A204.1 (cell line): Measurements from ENCODE around the gene DOCK2.
"Not testable (repeated sequence)": the region's sequence is repeated elsewhere in the genome, so short reads cannot be mapped to it uniquely, and the experiment has no call there.

ENCODE experiments used
- FAIRE-seq: peaks from 2 replicates; lab custom pipeline; 2012; peaks lifted over from hg19 to GRCh38; lab: Jason Lieb, UNC

DOCK2 gene

DNA sequence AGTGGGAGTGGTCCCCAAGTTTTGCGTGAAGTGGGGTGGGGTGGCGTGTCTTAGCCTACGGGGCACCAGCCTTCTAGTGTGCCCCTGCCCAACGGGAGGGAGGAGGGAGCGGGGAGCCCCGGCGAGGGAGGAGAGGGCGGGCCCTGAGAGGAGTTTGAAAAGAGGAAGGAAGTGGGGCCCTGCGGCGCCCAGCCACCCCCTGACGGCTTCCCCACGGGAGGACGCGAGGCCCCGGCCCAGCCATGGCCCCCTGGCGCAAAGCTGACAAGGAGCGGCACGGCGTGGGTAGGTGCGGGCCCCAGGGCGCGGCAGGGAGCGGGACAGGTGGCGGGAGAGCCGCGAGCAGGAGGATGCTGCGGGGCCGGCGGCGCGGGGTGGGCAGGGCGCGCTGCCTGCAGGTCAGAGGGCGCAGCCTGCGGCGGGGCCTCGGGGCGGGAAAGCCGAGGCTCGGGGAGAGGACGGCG lies at the start of gene DOCK2:
TSS of gene DOCK2 (plus strand) at position 191 of the 464 bp plus-strand sequence. CDS start at position 243, 52 bp downstream.
- no peak for FAIRE-seq

DNA sequence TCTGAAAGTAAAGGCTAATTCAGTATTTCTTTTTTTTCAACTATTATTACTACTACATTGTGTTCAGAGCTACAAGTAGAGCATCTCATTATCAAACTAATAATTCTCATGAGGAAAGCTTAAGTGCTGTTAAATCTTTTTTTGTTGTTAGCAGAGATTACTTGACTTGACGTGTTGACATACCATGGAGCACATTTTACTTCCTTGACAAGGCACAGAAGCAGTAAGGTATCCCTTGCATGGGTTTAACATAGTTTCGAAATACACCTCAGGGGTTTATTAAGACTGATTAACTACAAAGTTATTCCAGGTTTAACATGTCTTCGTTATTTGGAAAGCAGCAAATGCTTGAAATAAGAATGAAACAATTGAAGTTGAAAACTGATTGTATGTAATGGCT lies 46.5 kb upstream of the DOCK2 start:
- no peak for FAIRE-seq

GRCh38 chr5:169591636-169592035 lies 45.4 kb upstream of the DOCK2 start:
- no peak for FAIRE-seq

DNA sequence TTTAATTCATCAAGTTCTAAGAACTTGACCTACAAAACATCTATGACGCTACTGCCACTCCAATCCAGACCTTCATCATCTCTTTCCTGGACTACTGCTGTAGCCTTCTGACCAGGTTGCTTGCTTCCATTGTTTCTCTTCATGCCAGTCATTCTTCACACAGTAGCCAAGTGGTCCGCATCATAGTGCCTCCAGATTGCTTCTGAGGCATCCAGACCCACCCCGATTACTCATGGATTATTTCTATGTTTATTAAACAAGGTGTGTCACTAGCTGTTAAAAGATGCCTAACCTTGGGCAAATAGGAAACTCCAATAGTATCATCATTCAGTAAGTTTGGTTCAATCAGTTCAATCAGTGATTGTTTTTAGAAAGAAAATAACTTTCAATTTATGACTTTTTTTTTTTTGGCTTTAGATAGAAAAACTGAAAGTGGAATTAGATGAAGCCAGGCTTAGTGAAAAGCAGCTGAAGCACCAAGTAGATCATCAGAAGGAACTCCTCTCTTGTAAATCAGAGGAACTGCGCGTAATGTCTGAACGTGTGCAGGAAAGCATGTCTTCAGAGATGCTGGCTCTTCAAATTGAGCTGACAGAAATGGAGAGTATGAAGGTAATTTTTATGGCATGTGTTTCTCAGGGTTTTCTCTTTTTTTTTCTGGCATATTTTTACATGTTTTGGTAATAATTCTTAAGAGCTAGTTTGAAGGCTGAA lies 44.0 kb upstream of the DOCK2 start:
- FAIRE-seq = no peak

DNA sequence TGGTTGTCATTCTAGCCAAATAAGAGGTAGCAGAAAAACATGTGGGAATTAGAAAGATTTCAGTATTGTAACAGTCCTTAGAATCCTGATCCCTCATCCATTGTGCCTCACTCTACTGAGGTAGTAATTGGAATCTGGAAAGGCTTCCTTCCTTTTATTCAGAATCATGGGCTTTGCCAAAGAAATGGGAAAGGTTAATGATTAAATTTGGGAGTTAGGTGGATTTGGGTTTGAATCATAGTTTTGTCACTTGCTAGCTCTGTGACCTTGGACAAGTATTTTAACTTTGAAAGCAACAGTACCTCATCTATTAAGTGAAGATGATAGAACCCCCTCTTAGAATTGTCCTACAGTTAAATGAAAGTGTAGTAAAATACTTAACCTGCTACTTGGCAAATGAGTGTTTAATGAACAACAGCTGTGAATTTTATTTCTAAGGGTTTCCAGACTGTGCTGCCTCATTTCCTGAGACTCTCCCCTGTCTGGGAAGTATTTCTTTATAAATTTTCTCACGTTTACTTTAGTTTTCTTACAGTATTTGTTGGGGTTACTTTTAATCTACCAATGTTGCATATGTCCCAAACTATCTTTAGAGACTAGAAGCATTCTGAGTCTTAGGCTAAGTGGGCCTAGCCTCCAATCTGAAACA lies 41.8 kb upstream of the DOCK2 start:
- FAIRE-seq = no peak

DNA sequence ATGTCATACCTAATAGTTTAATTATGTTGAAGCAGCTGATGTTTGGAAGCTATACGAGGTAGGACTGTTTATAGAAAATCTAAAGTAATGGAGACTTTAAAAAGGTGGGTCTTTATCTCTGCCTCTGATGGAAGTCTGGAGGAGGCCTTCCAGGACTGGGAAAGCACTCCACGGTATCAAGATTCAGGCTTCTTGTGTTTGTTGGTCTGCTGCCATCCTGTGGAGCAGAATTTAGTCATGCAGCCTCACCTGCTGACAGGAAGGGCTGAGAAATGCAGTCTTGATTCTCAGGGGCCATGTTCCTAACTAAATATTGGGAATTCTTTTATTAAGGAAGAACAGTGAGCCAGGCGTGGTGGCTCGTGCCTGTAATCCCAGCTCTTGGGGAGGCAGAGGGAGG lies 37.6 kb upstream of the DOCK2 start:
- FAIRE-seq = no peak

- FAIRE-seq = no peak
These were observed 34.5 kb upstream of the DOCK2 start for GRCh38 chr5:169602535-169602934.

DNA sequence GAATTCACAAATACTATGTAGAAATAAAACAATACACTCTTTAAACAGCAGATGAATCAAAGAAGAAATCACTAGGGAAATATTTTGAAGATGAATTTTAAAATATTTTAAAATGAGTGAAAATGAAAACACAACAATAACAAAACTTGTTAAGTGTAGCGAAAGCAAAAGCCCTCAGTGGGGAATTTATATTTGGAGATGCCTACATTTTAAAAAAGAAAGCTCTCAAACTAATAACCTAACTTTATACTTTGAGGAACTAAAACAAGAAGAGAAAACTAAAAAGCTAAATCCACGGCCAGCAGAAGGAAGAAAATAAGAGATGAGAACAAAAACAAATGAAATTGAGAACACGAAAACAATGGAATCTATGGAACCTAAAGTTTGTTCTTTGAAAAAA lies 30.8 kb upstream of the DOCK2 start:
- FAIRE-seq = no peak

DNA sequence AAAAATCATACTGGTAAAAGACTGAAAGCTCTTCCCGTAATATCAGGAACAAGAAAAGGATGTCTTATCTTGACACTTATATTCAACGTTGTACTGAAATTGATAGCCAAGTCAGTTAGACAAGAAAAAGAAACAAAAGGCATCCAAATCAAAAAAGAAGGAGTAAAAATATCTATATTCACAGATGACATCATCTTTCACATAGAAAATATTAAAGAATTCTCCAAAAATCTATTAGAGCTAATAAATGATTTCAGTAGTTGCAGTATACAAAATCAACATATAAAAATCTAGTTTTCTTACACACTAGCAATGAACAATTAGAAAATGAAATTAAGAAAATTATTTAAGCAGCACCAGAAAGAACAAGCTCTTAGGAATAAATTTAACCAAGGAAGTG lies 29.2 kb upstream of the DOCK2 start:
- FAIRE-seq = no peak

DNA sequence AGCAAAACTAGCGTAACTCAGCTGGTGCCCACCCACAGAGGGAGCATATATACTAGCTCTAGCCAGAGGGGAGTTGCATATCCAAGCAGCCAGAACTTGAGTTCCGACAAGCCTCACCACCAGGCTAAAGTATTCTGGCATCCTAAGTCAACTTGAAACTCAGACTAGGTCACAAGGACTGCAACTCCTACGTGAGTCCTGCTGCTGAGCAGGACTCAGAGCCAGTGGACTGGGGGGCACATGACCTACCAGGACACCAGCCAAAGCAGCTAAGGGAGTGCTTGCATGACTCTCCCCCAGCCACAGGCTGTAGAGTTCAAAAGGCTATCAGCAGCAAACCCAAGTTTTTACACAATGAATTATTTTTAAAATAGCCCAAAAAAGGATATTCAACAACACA lies 27.4 kb upstream of the DOCK2 start:
- FAIRE-seq = no peak

- FAIRE-seq = no peak
These were observed 26.5 kb upstream of the DOCK2 start for GRCh38 chr5:169610606-169611005.

DNA sequence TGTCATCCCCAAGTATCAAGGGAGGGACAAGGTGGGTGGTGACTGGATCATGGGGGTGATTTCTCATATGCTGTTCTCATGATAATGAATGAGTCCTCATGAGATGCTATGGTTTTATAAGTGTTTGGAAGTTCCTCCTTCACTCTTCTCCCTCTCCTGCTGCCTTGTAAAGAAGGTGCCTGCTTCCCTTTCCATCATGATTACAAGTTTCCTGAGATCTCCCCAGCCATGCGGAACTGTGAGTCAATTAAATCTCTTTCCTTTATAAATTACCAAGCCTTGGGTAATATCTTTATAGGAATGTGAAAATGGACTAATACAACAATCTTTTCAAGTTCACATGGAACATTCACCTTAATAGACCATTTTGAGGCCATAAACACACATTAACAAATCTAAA lies 21.5 kb upstream of the DOCK2 start:
- no peak for FAIRE-seq

DNA sequence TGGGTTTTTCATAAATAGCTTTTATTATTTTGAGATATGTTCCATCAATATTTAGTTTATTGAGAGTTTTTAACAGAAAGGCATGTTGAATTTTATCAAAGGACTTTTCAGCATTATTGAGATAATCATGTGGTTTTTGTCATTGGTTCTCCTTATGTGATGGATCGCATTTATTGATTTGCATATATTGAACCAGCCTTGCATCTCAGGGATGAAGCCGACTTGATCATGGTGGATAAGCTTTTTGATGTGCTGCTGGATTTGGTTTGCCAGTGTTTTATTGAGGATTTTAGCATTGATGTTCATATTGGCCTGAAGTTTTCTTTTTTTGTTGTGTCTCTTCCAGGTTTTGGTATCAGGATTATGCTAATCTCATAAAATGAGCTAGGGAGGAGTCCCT lies 12.8 kb upstream of the DOCK2 start:
- not testable (repeated sequence) for FAIRE-seq

GRCh38 chr5:169626779-169627178 lies 10.3 kb upstream of the DOCK2 start:
- no peak for FAIRE-seq

DNA sequence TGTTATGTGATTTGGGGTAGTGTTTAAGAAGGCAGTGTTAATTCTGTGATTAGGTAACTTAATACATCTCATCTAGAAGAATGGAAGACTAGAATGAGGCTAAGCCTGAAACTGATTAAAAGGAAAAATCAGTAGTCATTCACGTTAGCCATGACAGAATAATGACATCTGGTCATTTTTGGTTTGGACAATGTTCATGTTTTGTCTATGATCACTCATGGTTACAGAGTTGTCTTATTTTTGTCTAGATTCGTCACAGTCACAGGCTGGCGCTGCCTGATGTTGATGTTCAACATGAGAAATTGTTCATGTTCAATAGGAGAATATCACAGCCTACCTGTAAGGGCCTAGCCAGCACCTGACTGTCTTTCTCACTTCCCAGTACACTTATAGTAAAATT lies 9.5 kb upstream of the DOCK2 start:
- no peak for FAIRE-seq

DNA sequence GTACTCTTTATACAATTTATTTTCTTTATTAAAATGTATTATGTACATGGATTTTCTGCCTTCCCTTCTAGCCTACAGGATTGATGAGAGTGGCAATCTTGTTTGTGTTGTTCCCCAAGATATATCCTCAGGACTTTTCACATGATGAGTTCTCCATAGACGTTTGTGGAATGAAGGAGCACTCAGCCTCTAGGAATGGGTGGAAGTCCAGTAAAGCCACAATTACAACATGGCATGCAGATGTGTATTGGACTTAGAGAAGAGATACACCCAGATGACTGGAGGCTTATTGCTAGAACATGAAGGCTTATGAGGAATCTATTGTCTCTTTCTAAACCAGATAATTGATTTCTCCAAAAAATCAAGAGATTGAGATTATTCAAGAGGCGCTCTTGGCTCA lies 8.2 kb upstream of the DOCK2 start:
- FAIRE-seq = no peak

GRCh38 chr5:169629847-169630548 lies 7.1 kb upstream of the DOCK2 start:
- no peak for FAIRE-seq

GRCh38 chr5:169631360-169631759 lies 5.7 kb upstream of the DOCK2 start:
- no peak for FAIRE-seq

GRCh38 chr5:169632946-169633345 lies 4.1 kb upstream of the DOCK2 start:
- no peak for FAIRE-seq

GRCh38 chr5:169634606-169635005 lies 2.5 kb upstream of the DOCK2 start:
- no peak for FAIRE-seq

GRCh38 chr5:169635936-169636335 lies 1.1 kb upstream of the DOCK2 start:
- no peak for FAIRE-seq

- FAIRE-seq = no peak
These were observed 494 bp upstream of the DOCK2 start for GRCh38 chr5:169636477-169637084.

- FAIRE-seq = no peak
These were observed 560 bp downstream of the DOCK2 start for GRCh38 chr5:169637549-169638121.
